ENCODE data around the gene TENM4. TPM values are rescaled to one million over a fixed set of nuclear protein-coding genes. Genes with fewer than 3 reads are reported as not detected.

TENM4 gene
- total and polyA plus RNA-seq, 4 donors, result 0.02 to 0.33 (median 0.14) TPM

DNA sequence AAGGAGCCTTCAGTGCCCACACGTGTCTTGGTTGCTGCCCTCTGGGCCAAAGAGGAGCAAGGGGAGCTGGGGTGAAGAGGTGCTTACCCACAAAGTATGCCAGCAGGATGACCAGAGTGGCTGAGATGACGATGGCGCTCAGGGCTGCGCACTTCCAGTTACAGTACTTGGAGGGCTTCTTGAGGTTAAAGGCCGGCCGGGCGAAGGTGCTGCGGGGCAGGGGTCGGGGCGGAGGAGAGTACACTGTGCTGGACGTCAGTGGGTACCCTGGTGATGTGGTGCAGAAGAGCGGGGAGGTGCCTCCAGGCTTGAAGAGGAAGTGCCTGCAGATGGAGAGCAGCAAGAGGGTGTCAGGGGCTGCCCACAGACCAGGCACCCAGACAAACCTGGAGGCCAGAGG, 551.1 kb downstream of the TENM4 start (continued):
- TF ChIP-seq, protein P1, sequence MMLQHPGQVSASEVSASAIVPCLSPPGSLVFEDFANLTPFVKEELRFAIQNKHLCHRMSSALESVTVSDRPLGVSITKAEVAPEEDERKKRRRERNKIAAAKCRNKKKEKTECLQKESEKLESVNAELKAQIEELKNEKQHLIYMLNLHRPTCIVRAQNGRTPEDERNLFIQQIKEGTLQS (IDR thresholded peaks at IDR 0.05), result no peak
- no peak for TF ChIP-seq HNF4G (IDR thresholded peaks at IDR 0.05)

DNA sequence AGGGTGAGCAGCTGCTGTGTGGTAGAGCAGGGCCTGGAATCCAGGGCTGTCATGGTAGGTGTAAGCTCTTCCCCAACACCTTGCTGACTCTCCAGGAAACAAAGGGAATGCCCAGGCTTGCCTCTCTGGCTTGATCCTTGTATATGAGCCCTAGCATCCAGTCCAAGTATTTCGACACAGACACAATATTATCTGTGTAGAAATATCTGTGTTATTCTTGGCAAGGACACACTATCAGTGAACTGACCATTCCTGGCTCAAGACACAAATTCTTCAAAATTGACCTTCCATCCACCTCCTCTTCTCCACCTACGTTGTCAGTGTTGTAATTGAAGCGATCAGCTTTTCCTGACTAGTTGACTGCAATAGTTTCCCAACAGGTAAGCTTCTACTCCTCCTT, 554.2 kb downstream of the TENM4 start:
- no peaks in the 10 kb centered on the region for H3K9me3 ChIP-seq (ENCODE audit: control insufficient read depth in 4 of 4, low read length in 3 of 4)
- no peaks in the 10 kb centered on the region for H3K27me3 ChIP-seq (ENCODE audit: control insufficient read depth in 4 of 4, insufficient read depth in 4 of 4, low read length in 3 of 4)
- H3K4me1 ChIP-seq (ENCODE audit: control insufficient read depth in 4 of 4, insufficient read depth in 4 of 4, low read length in 3 of 4), result peaks cover 4 to 13% (median 10%) of the 10 kb centered on the region in 4 donors
- no peak for DNase-seq (ENCODE audit: low spot score)
- no peak overlapping the region for H3K4me3 ChIP-seq (ENCODE audit: low read depth in 1 of 3, low read length in 3 of 3)
- WGBS, result 26% methylated on average over 3 of the region's 3 CpGs
- no peak overlapping the region for H3K9ac ChIP-seq (ENCODE audit: low read depth in 1 of 2, low read length in 2 of 2)
- TF ChIP-seq, protein P2, sequence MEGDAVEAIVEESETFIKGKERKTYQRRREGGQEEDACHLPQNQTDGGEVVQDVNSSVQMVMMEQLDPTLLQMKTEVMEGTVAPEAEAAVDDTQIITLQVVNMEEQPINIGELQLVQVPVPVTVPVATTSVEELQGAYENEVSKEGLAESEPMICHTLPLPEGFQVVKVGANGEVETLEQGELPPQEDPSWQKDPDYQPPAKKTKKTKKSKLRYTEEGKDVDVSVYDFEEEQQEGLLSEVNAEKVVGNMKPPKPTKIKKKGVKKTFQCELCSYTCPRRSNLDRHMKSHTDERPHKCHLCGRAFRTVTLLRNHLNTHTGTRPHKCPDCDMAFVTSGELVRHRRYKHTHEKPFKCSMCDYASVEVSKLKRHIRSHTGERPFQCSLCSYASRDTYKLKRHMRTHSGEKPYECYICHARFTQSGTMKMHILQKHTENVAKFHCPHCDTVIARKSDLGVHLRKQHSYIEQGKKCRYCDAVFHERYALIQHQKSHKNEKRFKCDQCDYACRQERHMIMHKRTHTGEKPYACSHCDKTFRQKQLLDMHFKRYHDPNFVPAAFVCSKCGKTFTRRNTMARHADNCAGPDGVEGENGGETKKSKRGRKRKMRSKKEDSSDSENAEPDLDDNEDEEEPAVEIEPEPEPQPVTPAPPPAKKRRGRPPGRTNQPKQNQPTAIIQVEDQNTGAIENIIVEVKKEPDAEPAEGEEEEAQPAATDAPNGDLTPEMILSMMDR (IDR thresholded peaks at IDR 0.05; ENCODE audit: low read depth, low read length, missing input control), result no peak
- peak; percentile 51 for TF ChIP-seq HNF4G (IDR thresholded peaks at IDR 0.05)
- peak; percentile 91 to 95 for TF ChIP-seq HNF4A (conservative IDR thresholded peaks at IDR 0.05)
- peak; percentile 64 for TF ChIP-seq FOXA1 (IDR thresholded peaks at IDR 0.05)
- peak; percentile 58 to 87 for TF ChIP-seq JUND (IDR thresholded peaks at IDR 0.05)
- peak; percentile 75 to 89 for TF ChIP-seq RXRA (IDR thresholded peaks at IDR 0.05)
- TF ChIP-seq GABPA (IDR thresholded peaks at IDR 0.05 in 1 of 2, conservative IDR thresholded peaks at IDR 0.05 in 1 of 2), result no peak
- peak; percentile 52 for TF ChIP-seq FOXA2 (IDR thresholded peaks at IDR 0.05)
- TF ChIP-seq, protein P3, sequence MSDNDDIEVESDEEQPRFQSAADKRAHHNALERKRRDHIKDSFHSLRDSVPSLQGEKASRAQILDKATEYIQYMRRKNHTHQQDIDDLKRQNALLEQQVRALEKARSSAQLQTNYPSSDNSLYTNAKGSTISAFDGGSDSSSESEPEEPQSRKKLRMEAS (IDR thresholded peaks at IDR 0.05), result peak; percentile 87
- TF ChIP-seq TAF1 (conservative IDR thresholded peaks at IDR 0.05), result no peak
- peak; percentile 69 for TF ChIP-seq NR2F2 (IDR thresholded peaks at IDR 0.05)
- TF ChIP-seq, protein P4, sequence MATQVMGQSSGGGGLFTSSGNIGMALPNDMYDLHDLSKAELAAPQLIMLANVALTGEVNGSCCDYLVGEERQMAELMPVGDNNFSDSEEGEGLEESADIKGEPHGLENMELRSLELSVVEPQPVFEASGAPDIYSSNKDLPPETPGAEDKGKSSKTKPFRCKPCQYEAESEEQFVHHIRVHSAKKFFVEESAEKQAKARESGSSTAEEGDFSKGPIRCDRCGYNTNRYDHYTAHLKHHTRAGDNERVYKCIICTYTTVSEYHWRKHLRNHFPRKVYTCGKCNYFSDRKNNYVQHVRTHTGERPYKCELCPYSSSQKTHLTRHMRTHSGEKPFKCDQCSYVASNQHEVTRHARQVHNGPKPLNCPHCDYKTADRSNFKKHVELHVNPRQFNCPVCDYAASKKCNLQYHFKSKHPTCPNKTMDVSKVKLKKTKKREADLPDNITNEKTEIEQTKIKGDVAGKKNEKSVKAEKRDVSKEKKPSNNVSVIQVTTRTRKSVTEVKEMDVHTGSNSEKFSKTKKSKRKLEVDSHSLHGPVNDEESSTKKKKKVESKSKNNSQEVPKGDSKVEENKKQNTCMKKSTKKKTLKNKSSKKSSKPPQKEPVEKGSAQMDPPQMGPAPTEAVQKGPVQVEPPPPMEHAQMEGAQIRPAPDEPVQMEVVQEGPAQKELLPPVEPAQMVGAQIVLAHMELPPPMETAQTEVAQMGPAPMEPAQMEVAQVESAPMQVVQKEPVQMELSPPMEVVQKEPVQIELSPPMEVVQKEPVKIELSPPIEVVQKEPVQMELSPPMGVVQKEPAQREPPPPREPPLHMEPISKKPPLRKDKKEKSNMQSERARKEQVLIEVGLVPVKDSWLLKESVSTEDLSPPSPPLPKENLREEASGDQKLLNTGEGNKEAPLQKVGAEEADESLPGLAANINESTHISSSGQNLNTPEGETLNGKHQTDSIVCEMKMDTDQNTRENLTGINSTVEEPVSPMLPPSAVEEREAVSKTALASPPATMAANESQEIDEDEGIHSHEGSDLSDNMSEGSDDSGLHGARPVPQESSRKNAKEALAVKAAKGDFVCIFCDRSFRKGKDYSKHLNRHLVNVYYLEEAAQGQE (IDR thresholded peaks at IDR 0.05), result no peak
- peak; percentile 50 to 53 for TF ChIP-seq RAD21 (IDR thresholded peaks at IDR 0.05)
- TF ChIP-seq, protein P1 (IDR thresholded peaks at IDR 0.05), result no peak
- peak in 1 of 2 donors; percentile 84 for TF ChIP-seq EGR1 (IDR thresholded peaks at IDR 0.05; ENCODE audit: low read depth in 2 of 2)
- peak; percentile 69 for TF ChIP-seq YY1 (IDR thresholded peaks at IDR 0.05)
- TF ChIP-seq, protein P5, sequence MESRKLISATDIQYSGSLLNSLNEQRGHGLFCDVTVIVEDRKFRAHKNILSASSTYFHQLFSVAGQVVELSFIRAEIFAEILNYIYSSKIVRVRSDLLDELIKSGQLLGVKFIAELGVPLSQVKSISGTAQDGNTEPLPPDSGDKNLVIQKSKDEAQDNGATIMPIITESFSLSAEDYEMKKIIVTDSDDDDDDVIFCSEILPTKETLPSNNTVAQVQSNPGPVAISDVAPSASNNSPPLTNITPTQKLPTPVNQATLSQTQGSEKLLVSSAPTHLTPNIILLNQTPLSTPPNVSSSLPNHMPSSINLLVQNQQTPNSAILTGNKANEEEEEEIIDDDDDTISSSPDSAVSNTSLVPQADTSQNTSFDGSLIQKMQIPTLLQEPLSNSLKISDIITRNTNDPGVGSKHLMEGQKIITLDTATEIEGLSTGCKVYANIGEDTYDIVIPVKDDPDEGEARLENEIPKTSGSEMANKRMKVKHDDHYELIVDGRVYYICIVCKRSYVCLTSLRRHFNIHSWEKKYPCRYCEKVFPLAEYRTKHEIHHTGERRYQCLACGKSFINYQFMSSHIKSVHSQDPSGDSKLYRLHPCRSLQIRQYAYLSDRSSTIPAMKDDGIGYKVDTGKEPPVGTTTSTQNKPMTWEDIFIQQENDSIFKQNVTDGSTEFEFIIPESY (IDR thresholded peaks at IDR 0.05), result peak; percentile 76
- peak; percentile 86 for TF ChIP-seq SP1 (IDR thresholded peaks at IDR 0.05)
- peak overlapping the region in 1 of 2 donors; percentile 23 for H3K27ac ChIP-seq (ENCODE audit: low read depth in 1 of 2, low read length in 2 of 2)
- no peaks in the 10 kb centered on the region for H3K36me3 ChIP-seq (ENCODE audit: control insufficient read depth in 4 of 4, insufficient read depth in 3 of 4, low read depth in 1 of 4, low read length in 3 of 4)
